ENCODE results near the gene STARD9.

- TF ChIP-seq CTCF (optimal IDR thresholded peaks at IDR 0.05 in 1 of 3, IDR thresholded peaks at IDR 0.05 in 1 of 3, conservative IDR thresholded peaks at IDR 0.05 in 1 of 3; ENCODE audit: extremely low read depth in 1 of 3, insufficient read depth in 2 of 3, low read length in 3 of 3) (no peak), EZH2 (IDR thresholded peaks at IDR 0.05; ENCODE audit: low read length) (no peak)
Measured at GRCh38 chr15:42608752-42609488, 33.5 kb downstream of the STARD9 start.

Measured in keratinocyte (primary cell).